Endothelial cell of umbilical vein (primary cell): ENCODE data around the gene TSPEAR.

Source experiments
- CTCF ChIP-seq, 2 donors: IDR thresholded peaks; 1 replicate in 1 of 2; 2 replicates in 1 of 2; pipeline ENCODE4 v1.5.1; 2011; ENCODE audit warnings: low read length in 2 of 2, mild to moderate bottlenecking in 2 of 2, moderate library complexity in 2 of 2, control low read depth in 1 of 2, inconsistent platforms in 1 of 2, low read depth in 1 of 2; ENCODE audit not compliant: insufficient read depth in 1 of 2; ENCODE audit errors: extremely low read depth in 1 of 2
- MAX ChIP-seq: IDR thresholded peaks from 2 replicates; pipeline ENCODE4 v1.6.1; 2011; ENCODE audit not compliant: insufficient read depth, insufficient read length
- POLR2A ChIP-seq: IDR thresholded peaks from 2 replicates; pipeline ENCODE4 v1.6.1; 2012; ENCODE audit warnings: low read depth, mild to moderate bottlenecking, control low read depth, low read length
- POLR2AphosphoS5 ChIP-seq: IDR thresholded peaks from 2 replicates; pipeline ENCODE4 v1.6.1; 2012; ENCODE audit warnings: low read depth, mild to moderate bottlenecking, control low read depth, low read length, moderate library complexity; ENCODE audit not compliant: insufficient read depth

- TF ChIP-seq CTCF (IDR thresholded peaks at IDR 0.05; ENCODE audit: extremely low read depth in 1 of 2, insufficient read depth in 1 of 2, low read depth in 1 of 2, low read length in 2 of 2) (no peak), POLR2A (no peak), MAX (no peak), POLR2AphosphoS5 (no peak)
Observed at GRCh38 chr21:44499211-44499560, 212.2 kb downstream of the TSPEAR start.
